ENCODE measurements around the gene MPP2.

DNA sequence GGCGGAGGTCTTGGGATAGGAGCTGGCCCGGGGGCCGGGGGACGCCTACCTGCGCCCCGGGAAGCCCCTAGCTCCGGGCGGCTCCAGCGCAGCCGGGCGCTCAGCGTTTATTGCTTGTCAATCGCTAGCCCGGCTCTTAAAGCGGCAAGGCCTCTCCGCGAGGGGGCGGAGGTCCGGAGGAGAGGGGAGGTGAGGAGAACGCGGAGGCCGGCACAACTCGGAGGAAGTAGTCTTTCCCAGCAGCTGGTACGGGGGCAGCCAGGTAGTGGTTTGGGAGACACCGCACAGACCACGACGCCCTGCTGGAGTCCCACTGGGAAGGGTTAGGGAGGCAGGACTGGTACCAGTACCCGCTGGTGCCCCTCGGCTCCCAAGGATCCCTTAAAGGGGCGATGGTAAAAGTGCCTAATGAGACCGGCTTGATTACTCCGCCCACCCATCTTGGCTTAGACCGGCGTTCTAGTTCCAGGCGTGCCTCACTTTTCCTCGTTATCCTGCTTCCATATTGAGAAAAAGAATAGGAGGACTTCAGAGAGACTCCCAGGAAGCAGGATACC is at the start of gene MPP2:
- TF ChIP-seq, protein P1, sequence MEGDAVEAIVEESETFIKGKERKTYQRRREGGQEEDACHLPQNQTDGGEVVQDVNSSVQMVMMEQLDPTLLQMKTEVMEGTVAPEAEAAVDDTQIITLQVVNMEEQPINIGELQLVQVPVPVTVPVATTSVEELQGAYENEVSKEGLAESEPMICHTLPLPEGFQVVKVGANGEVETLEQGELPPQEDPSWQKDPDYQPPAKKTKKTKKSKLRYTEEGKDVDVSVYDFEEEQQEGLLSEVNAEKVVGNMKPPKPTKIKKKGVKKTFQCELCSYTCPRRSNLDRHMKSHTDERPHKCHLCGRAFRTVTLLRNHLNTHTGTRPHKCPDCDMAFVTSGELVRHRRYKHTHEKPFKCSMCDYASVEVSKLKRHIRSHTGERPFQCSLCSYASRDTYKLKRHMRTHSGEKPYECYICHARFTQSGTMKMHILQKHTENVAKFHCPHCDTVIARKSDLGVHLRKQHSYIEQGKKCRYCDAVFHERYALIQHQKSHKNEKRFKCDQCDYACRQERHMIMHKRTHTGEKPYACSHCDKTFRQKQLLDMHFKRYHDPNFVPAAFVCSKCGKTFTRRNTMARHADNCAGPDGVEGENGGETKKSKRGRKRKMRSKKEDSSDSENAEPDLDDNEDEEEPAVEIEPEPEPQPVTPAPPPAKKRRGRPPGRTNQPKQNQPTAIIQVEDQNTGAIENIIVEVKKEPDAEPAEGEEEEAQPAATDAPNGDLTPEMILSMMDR (IDR thresholded peaks at IDR 0.05), result peak; percentile 15 to 35 (median 28)
- peak in 1 of 2 donors; percentile 51 for TF ChIP-seq POLR2A (IDR thresholded peaks at IDR 0.05)
